GM18502 (cell line): ENCODE data around the gene VPS13C.

ENCODE experiments used
- ATAC-seq: cut with Tn5 transposase; IDR thresholded peaks from one replicate; pipeline ENCODE4 v1.9.1; 2021; ENCODE audit warnings: mild to moderate bottlenecking; ENCODE audit not compliant: unreplicated experiment, poor library complexity

The VPS13C gene

DNA sequence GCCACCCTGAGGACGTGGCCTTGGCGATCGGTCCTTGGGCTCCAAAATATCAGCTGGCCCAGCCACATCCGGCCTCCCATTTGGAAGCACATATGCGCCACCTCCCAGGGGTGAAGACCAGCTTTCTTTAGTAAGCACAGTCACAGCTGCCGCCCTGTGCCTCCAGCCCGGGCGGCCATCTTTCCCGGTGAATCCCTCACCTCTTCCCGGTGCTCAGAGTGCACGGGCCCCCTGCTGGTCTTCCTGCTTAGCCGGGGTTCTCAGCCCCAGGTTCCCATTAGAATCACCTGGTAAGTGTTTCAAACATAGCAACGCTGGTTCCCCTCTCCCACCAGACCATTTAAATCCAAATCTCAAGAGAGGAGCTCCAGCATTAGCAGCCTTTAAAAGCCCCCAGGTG lies 232.2 kb downstream of the VPS13C start:
- no peak for ATAC-seq

DNA sequence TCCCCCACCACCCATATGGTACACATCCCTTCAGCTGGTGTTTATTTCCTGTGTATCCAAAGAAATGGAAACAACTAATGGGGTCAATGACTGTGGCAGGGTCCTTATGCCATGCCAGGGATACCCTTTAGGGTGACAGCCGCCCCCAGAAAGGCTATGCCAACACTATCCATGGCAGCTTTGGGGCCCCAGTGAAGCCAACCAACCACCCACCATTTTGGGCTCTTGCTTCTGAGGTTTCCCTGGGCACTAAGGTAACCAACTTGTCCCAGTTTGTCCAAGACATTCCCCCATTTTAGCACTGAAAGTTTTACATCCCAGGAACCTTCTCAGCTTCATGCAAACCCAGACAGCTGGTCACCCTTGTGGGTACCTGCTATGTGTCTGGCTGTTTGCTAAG lies 233.1 kb downstream of the VPS13C start:
- no peak for ATAC-seq

DNA sequence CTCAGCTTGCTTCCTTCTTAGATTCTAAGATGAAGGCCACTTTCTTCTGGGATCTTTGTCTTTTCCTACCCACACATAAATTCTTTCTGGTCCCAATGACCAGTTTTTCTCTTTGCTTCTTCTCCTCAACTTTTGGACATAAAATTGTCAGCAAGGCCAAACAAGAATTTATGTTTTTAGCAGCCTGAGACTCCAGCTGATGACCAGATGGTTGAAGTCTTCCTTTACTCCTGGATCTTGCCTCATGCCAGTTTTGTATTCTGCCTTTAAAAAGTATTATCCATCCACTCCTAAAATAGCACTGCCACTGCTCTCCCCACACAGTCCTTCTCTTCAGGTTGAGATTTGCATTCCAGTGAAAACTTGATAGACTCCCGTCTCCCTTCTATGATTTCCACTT lies 236.0 kb downstream of the VPS13C start:
- no peak for ATAC-seq

DNA sequence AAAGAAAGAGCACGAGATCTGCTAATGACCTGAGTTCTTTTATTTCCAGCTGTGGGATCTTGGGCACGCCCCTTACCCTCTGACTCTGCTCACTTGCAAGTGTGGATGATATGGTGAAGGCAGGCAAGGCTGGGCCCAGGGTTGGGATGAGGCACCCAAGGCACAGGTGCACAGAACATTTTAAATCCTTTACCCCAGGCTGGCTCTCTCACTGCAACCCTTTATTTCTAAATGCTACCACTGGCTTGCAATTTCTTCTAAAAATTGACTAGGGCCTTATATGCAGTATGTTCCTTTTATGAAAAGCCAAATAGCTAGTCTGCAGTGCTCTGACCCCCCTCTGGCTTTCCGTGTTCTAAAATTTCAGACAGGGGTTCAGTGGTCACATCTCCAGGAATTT lies 237.7 kb downstream of the VPS13C start:
- no peak for ATAC-seq

DNA sequence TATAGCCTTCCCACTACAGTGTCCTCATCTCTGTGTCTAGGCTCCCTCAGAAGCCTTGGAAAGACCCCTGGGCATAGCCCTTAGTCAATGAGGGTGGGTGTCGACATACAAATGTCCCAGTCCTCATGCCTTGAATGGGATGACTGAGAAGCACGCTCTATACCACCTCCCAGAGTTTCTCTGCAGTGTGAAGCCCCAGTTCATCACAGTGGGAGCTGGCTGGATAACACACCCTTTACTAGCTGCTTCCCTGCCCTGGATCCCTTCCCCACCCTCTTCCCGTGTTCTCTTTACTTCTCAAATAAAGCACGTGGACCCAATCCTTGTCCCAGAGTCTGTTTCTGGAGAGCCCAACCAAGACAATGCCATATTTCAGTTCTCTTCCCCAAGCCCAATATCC lies 239.3 kb downstream of the VPS13C start:
- ATAC-seq, result no peak

DNA sequence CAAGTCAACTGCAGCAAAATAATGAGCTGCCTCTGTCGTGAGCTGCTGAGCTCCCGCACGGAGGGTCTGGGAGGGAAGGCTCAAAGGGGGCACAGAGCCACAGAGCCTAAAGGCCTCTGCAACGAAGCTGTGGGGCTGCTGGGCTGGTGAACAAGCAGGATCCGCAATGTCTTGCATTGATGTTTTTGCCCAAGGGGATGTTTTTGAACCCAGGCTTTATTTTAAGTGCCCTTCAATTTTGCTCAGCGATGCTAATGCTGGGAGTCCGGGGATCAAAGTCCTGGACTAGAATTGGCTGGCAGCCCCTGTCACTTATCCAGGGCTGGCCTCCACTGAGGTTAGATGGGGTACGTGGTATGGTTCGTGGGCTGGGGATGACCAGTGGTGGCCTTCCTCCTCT lies 240.0 kb downstream of the VPS13C start:
- no peak for ATAC-seq

DNA sequence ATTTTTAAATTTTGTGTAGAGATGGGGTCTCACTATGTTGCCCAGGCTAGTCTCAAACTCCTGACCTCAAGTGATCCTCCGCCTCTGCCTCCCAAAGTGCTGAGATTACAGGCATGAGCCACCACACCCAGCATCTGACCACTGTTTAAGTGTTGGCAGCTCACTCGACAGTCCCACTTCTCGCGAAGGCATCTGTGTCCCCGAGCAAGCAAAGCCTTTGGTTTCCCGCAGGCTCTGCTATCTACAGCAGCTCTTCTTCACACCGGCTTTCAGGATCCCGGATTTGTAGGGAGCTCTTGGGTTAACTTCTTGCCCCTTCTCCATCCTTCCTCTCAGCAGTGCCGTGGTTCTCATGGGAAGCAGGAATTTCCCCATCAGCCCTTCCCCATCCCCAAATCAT lies 240.9 kb downstream of the VPS13C start:
- no peak for ATAC-seq

DNA sequence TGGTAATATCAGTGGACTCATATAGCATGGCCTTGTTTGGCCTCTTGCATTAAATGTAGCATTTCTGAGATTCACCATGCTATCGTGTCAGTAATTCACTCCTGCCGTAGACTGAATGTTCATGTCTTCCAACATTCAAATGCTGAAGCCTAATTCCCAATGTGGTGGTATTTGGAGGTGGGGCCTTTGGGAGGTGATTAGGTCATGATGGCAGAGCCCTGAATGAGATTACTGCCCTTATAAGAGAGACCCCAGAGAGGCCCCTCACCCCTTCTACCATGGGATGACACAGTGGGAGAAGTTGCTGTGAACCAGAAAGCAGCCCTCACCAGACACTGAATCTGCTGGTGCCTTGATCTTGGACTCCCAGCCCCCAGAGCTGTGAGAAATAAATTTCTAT lies 241.4 kb downstream of the VPS13C start:
- no peak for ATAC-seq

DNA sequence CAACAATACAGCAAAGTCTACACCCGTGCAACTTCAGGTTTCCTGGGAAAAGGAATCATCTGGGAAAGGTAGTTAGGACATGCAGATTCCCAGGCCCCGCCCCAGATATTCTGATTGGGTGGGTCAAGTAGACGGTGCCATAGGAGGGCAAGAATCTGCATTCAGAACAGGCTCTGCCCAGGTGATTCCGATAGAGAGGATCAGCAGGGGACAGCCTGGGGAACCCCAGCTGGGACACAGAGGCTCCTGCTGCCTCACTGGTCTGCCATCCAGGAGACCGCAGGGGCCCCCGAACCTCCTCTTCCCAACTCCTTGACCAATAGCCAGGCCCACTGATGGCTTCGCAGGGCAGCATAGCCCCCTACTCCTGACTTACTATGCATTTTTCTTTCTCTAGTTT lies 243.4 kb downstream of the VPS13C start:
- ATAC-seq, result no peak

DNA sequence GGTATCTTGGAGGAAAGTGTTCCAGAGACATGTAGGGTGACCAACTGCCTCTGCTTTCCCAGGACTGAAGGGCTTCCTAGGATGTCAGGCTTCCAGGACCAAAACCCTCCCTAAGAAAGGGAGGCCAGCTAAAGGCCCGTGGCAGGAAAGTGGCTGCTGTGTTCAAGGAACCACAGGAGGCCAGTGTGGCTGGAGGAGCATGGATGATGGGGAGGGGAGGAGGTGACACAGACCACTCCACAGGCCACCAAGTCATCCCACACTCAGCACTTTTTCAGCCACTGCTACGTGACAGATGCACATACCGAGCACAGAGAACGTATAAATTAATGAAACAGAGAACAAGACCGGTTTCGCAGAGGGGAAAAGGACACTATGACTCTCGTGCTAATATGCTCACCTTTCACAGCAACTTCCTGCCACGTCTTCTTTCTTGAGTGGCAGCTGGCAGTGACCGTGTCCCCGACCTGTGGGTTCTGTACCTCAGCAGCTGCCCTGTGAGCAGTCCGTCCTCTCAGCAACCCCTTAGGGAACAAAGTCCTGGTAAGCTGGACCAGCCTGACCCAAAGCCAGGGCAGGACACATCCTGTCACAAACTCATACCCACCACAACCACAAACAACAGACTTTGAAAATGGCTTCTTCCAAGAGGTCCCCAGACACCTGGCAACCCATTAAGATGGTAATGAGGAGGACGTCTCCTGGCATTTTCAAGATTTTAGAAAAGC lies 244.7 kb downstream of the VPS13C start:
- ATAC-seq, result no peak

DNA sequence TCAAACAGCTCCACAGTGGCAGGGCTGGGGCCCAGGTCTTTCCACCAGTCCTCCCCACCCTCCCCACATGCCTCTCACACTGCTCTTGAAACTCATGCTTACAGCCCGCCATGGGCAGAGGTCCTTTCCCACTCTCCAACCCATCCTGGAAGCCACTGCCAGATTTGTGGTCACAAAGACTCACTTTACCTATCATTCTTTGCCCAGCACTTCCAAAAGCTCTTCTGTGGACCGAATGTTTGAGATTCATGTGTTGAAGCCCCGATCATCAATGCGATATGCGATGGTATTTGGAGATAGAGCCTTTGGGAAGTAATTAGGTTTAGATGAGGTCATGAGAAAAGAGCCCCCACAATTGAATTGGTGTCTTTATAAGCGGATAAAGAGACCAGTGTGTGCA lies 247.8 kb downstream of the VPS13C start:
- ATAC-seq, result no peak

DNA sequence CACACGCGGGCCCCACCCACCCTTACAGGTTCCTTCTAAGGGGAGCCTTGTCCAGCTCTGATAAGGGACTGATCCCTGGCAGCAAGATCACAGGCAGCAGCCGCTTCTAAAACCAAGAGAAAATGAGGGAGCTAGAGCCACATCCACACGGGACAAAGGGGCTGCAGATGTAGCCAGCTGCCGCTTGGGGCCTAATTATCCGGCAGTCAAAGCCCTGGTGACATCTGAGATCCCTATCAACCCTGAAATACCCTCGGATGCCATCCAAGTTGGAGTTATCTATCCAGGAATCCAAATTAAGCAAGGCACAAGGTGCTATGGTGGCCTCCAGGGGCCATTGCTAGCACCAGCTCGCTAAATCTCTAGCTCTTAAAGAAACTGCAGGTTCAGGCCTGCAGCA lies 248.3 kb downstream of the VPS13C start:
- ATAC-seq, result no peak

DNA sequence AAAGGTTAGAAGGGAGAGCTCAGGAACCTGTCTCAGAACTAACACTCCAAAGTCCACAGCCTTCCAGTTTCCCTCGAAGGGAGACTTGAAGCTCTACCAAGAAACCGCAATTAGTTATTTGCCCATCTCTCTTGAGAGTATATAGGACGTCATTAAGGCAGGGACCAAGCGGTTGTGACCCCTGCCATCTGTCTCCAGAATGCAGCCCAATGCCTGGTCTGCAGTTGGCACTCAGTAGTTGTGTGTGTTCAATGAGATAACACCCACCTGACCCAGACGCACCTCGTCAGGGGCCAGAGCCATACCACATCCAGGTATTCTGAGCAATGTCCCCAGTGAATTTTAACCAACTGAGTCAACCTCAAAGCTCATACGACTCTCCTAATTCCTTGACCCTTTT lies 251.0 kb downstream of the VPS13C start:
- no peak for ATAC-seq

DNA sequence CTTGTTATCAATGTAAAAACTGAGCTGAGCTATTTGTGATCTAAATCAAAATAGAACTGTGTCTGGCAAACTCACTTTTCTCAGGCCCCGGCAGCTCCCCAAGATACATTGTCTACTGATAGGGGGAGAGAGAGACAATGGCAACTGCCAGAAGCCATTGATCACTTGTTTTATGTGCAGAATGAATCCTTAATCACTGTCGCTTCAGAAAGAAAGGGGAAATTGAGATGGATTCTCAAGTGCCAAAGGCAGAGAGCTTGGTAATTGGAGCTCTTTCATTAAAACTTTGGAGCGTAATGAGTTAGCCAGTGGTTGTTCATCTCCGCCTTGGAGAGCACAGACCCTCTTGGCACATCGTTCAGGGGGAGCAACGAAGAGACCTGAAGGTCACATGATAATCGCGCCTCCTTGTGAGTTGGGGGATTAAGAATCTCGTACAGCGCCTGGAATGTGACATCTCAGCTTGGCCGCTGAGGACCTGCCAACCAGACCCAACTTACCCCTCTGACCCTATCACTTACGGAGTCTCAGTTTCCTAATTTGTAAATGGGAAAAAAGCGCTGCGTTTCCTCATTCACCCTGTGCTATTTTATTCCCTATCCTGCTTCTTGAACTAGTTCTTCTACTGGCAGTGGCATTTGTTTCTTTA lies 252.8 kb downstream of the VPS13C start:
- ATAC-seq, result no peak
